ENCODE data around the gene SOBP.

DNA sequence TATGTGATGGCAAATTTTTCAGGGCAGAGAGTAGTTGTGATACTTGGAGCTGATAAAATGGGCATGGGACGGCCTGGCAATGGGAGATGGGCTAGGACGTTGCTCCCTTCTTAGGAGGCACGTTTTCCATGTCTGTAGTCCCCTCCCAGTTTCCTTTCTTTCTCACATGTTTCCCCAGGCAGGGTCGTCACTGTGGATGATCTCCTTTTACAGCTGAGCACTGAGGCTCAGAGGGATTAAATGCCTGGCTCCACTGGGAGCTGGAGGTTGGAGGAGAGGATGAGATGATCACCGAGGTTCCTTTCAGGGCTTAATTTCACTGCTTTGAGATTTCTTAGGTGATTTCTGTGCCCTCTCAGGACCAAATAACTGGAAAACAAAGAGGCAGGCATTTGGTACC lies 136.7 kb downstream of the SOBP start:
- TF ChIP-seq, protein P1, sequence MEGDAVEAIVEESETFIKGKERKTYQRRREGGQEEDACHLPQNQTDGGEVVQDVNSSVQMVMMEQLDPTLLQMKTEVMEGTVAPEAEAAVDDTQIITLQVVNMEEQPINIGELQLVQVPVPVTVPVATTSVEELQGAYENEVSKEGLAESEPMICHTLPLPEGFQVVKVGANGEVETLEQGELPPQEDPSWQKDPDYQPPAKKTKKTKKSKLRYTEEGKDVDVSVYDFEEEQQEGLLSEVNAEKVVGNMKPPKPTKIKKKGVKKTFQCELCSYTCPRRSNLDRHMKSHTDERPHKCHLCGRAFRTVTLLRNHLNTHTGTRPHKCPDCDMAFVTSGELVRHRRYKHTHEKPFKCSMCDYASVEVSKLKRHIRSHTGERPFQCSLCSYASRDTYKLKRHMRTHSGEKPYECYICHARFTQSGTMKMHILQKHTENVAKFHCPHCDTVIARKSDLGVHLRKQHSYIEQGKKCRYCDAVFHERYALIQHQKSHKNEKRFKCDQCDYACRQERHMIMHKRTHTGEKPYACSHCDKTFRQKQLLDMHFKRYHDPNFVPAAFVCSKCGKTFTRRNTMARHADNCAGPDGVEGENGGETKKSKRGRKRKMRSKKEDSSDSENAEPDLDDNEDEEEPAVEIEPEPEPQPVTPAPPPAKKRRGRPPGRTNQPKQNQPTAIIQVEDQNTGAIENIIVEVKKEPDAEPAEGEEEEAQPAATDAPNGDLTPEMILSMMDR (IDR thresholded peaks at IDR 0.05) = no peak
- TF ChIP-seq, protein P2, sequence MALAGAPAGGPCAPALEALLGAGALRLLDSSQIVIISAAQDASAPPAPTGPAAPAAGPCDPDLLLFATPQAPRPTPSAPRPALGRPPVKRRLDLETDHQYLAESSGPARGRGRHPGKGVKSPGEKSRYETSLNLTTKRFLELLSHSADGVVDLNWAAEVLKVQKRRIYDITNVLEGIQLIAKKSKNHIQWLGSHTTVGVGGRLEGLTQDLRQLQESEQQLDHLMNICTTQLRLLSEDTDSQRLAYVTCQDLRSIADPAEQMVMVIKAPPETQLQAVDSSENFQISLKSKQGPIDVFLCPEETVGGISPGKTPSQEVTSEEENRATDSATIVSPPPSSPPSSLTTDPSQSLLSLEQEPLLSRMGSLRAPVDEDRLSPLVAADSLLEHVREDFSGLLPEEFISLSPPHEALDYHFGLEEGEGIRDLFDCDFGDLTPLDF (CRISPR knock-in tag; IDR thresholded peaks at IDR 0.05) = no peak
- TF ChIP-seq, protein P3, sequence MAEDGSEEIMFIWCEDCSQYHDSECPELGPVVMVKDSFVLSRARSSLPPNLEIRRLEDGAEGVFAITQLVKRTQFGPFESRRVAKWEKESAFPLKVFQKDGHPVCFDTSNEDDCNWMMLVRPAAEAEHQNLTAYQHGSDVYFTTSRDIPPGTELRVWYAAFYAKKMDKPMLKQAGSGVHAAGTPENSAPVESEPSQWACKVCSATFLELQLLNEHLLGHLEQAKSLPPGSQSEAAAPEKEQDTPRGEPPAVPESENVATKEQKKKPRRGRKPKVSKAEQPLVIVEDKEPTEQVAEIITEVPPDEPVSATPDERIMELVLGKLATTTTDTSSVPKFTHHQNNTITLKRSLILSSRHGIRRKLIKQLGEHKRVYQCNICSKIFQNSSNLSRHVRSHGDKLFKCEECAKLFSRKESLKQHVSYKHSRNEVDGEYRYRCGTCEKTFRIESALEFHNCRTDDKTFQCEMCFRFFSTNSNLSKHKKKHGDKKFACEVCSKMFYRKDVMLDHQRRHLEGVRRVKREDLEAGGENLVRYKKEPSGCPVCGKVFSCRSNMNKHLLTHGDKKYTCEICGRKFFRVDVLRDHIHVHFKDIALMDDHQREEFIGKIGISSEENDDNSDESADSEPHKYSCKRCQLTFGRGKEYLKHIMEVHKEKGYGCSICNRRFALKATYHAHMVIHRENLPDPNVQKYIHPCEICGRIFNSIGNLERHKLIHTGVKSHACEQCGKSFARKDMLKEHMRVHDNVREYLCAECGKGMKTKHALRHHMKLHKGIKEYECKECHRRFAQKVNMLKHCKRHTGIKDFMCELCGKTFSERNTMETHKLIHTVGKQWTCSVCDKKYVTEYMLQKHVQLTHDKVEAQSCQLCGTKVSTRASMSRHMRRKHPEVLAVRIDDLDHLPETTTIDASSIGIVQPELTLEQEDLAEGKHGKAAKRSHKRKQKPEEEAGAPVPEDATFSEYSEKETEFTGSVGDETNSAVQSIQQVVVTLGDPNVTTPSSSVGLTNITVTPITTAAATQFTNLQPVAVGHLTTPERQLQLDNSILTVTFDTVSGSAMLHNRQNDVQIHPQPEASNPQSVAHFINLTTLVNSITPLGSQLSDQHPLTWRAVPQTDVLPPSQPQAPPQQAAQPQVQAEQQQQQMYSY (CRISPR knock-in tag; IDR thresholded peaks at IDR 0.05) = no peak
- no peak for TF ChIP-seq ETV6 (CRISPR knock-in tag; IDR thresholded peaks at IDR 0.05)

Measured in WTC11 (cell line).